IMR-90 (cell line): ENCODE measurements around the gene ERLIN1. TPM values are rescaled to one million over a fixed set of nuclear protein-coding genes. Genes with fewer than 3 reads are reported as not detected.

Experiments used
- ATAC-seq: fragments of 200-7000 bp; cut with Tn5 transposase; 2 replicates; pipeline ENCODE4 v1.9.1; 2020; ENCODE audit warnings: low read depth, mild to moderate bottlenecking, moderate library complexity
- BruUV-seq: library from RNA; stranded (reverse); fragments of 400-500 nt; replicated peaks from 2 replicates; lab custom pipeline; 2021; lab: Mats Ljungman, UMichigan
- CTCF ChIA-PET: fragments of 300-600 bp; formaldehyde crosslinking; extraction: SDS; loops from one replicate; lab custom pipeline; 2021; ENCODE audit warnings: antibody characterized with exemption; lab: Yijun Ruan, JAX
- POLR2A ChIA-PET: fragments of 300-600 bp; sonication (Branson Sonifier 250); formaldehyde crosslinking; loops from one replicate; lab custom pipeline; 2022; ENCODE audit warnings: antibody characterized with exemption; ENCODE audit not compliant: unreplicated experiment; lab: Charles Lee
- DNase-seq: peaks from one replicate; pipeline ENCODE4 v3.0.0; 2013
- H2AFZ ChIP-seq: replicated peaks from 2 replicates; pipeline ENCODE3; 2013; ENCODE audit warnings: low read length, mild to moderate bottlenecking; ENCODE audit not compliant: poor library complexity
- H2AK5ac ChIP-seq: 2 replicates; pipeline ENCODE4 v1.6.1; 2013; ENCODE audit warnings: low read depth, low read length, inconsistent platforms
- H2AK9ac ChIP-seq: replicated peaks from 2 replicates; pipeline ENCODE3; 2013; ENCODE audit warnings: mild to moderate bottlenecking, low read depth, low read length, moderate library complexity; ENCODE audit not compliant: poor library complexity
- H2BK120ac ChIP-seq: 2 replicates; pipeline ENCODE4 v1.6.1; 2013; ENCODE audit warnings: low read depth, low read length, inconsistent platforms
- H2BK15ac ChIP-seq: 3 replicates; pipeline ENCODE4 v1.6.1; 2013; ENCODE audit warnings: low read depth, low read length, inconsistent platforms
- H2BK20ac ChIP-seq: 2 replicates; pipeline ENCODE4 v1.6.1; 2013; ENCODE audit warnings: low read depth, mild to moderate bottlenecking, inconsistent platforms, low read length, moderate library complexity
- H2BK5ac ChIP-seq: 2 replicates; pipeline ENCODE4 v1.6.1; 2013; ENCODE audit warnings: mild to moderate bottlenecking, low read depth, low read length, inconsistent platforms; ENCODE audit not compliant: poor library complexity, severe bottlenecking
- H3K14ac ChIP-seq: replicated peaks from 2 replicates; pipeline ENCODE4 v1.6.1; 2013; ENCODE audit warnings: low read depth, low read length, inconsistent platforms
- H3K18ac ChIP-seq: 2 replicates; pipeline ENCODE4 v1.6.1; 2013; ENCODE audit warnings: low read depth, low read length, control low read depth
- H3K23ac ChIP-seq: 2 replicates; pipeline ENCODE4 v1.6.1; 2013; ENCODE audit warnings: low read depth, low read length, inconsistent platforms
- H3K27ac ChIP-seq: 2 replicates; pipeline ENCODE4 v1.5.1; 2013; ENCODE audit warnings: mild to moderate bottlenecking, control low read depth, low read length; ENCODE audit not compliant: insufficient read depth
- H3K27me3 ChIP-seq: 2 replicates; pipeline ENCODE4 v1.6.1; 2013; ENCODE audit warnings: low read length; ENCODE audit not compliant: control insufficient read depth, insufficient read depth
- H3K36me3 ChIP-seq: 2 replicates; pipeline ENCODE4 v1.6.1; 2013; ENCODE audit warnings: low read length, mixed read lengths; ENCODE audit not compliant: control insufficient read depth, insufficient read depth
- H3K4ac ChIP-seq: 2 replicates; pipeline ENCODE4 v1.6.1; 2013; ENCODE audit warnings: low read depth, low read length, inconsistent platforms
- H3K4me1 ChIP-seq: 2 replicates; pipeline ENCODE4 v1.6.1; 2013; ENCODE audit warnings: low read length, mixed read lengths; ENCODE audit not compliant: control insufficient read depth, insufficient read depth
- H3K4me2 ChIP-seq: 2 replicates; pipeline ENCODE4 v1.6.1; 2013; ENCODE audit warnings: low read depth, mild to moderate bottlenecking, control low read depth, low read length, moderate library complexity
- H3K4me3 ChIP-seq: 2 replicates; pipeline ENCODE4 v1.5.1; 2013; ENCODE audit warnings: low read depth, mild to moderate bottlenecking, control low read depth, low read length, moderate library complexity; ENCODE audit not compliant: insufficient read depth
- H3K56ac ChIP-seq: 2 replicates; pipeline ENCODE4 v1.6.1; 2013; ENCODE audit warnings: low read length, inconsistent platforms; ENCODE audit not compliant: insufficient read depth; ENCODE audit errors: extremely low read depth
- H3K79me1 ChIP-seq, 2 experiments: 2 replicates each; pipeline ENCODE4 v1.6.1; 2013; ENCODE audit warnings: low read length in 2 of 2, inconsistent platforms in 1 of 2, low read depth in 1 of 2
- H3K9ac ChIP-seq: 2 replicates; pipeline ENCODE4 v1.6.1; 2013; ENCODE audit warnings: low read depth, low read length, control low read depth
- H3K9me1 ChIP-seq: 2 replicates; pipeline ENCODE4 v1.6.1; 2013; ENCODE audit warnings: low read length, inconsistent platforms; ENCODE audit not compliant: insufficient read depth
- H3K9me3 ChIP-seq: 2 replicates; pipeline ENCODE4 v1.6.1; 2013; ENCODE audit warnings: low read length; ENCODE audit not compliant: control insufficient read depth, insufficient read depth
- H4K20me1 ChIP-seq: 2 replicates; pipeline ENCODE4 v1.6.1; 2013; ENCODE audit warnings: low read length, inconsistent platforms; ENCODE audit not compliant: insufficient read depth
- H4K5ac ChIP-seq: 2 replicates; pipeline ENCODE4 v1.6.1; 2013; ENCODE audit warnings: mild to moderate bottlenecking, low read depth, low read length, control low read depth
- H4K8ac ChIP-seq, 2 experiments: 2 replicates each; pipeline ENCODE4 v1.6.1; 2013; ENCODE audit warnings: low read depth in 2 of 2, low read length in 2 of 2, control low read depth in 1 of 2, inconsistent platforms in 1 of 2
- H4K91ac ChIP-seq: 2 replicates; pipeline ENCODE4 v1.6.1; 2013; ENCODE audit warnings: low read depth, low read length, inconsistent platforms; ENCODE audit not compliant: insufficient read depth
- BHLHE40 ChIP-seq: fragments of 150-350 bp; IDR thresholded peaks from 2 replicates; pipeline ENCODE4 v1.6.1; 2016; ENCODE audit warnings: mild to moderate bottlenecking, low read depth, low read length
- CEBPB ChIP-seq: IDR thresholded peaks from 2 replicates; pipeline ENCODE4 v1.6.1; 2012; ENCODE audit warnings: low read depth, low read length, improper control_type of control experiment
- CHD1 ChIP-seq: IDR thresholded peaks from 2 replicates; pipeline ENCODE4 v1.6.1; 2012; ENCODE audit warnings: low read depth, low read length, improper control_type of control experiment
- FOS ChIP-seq: fragments of 150-350 bp; IDR thresholded peaks from 2 replicates; pipeline ENCODE4 v1.6.1; 2016; ENCODE audit warnings: low read depth, low read length
- MAFK ChIP-seq: IDR thresholded peaks from 2 replicates; pipeline ENCODE4 v1.6.1; 2012; ENCODE audit warnings: low read depth, low read length, improper control_type of control experiment
- MXI1 ChIP-seq: IDR thresholded peaks from 2 replicates; pipeline ENCODE4 v1.6.1; 2012; ENCODE audit warnings: low read depth, mild to moderate bottlenecking, low read length, moderate library complexity, borderline replicate concordance
- NFE2L2 ChIP-seq: fragments of 150-350 bp; IDR thresholded peaks from 2 replicates; pipeline ENCODE4 v1.6.1; 2016; ENCODE audit warnings: low read depth, mild to moderate bottlenecking, low read length
- POLR2A ChIP-seq: IDR thresholded peaks from 2 replicates; pipeline ENCODE4 v1.6.1; 2012; ENCODE audit warnings: mild to moderate bottlenecking, low read depth, low read length
- RAD21 ChIP-seq: IDR thresholded peaks from 2 replicates; pipeline ENCODE4 v1.6.1; 2012; ENCODE audit warnings: low read length, improper control_type of control experiment
- RFX5 ChIP-seq: IDR thresholded peaks from 2 replicates; pipeline ENCODE4 v1.8.0; 2012; ENCODE audit warnings: low read depth, mild to moderate bottlenecking, low read length, moderate library complexity
- SMC3 ChIP-seq: fragments of 150-350 bp; IDR thresholded peaks from 2 replicates; pipeline ENCODE4 v1.6.1; 2016; ENCODE audit warnings: low read depth, mild to moderate bottlenecking, antibody characterized with exemption, low read length, moderate library complexity
- WGBS, 2 experiments: methylation state at CpG; one replicate each; pipeline versions ENCODE4 v1.1.5 to v1.1.7; 2013; ENCODE audit warnings: missing lambda C conversion rate in 2 of 2; ENCODE audit not compliant: insufficient read length in 1 of 2; ENCODE audit errors: extremely low coverage in 2 of 2; 5-methylcytosine and 5-hydroxymethylcytosine counted together
- dilution Hi-C: fragments of 300-500 bp; cut with HindIII; formaldehyde crosslinking; loops from one replicate; pipeline ENCODE4 v1.14.3; 2018; ENCODE audit warnings: low sequenced_read_pairs; ENCODE audit not compliant: unreplicated experiment
- in situ Hi-C: fragments of 300-500 bp; cut with MboI; formaldehyde crosslinking; loops from 3 replicates; pipeline ENCODE4 v1.14.3; 2019; ENCODE audit warnings: low sequenced_read_pairs, inconsistent platforms, mixed read lengths
- intact Hi-C: fragments of 100-400 bp; cut with micrococcal nuclease; formaldehyde crosslinking; loops from 2 replicates; pipeline ENCODE4 v1.10.0; 2022
- polyA plus RNA-seq, 3 experiments: library from polyadenylated mRNA; depleted of rRNA; stranded (reverse); fragments of >200 nt; gene quantifications; 2 replicates each; pipeline ENCODE4 v1.2.3, GENCODE V29; 2012; ENCODE audit warnings: low replicate concordance in 1 of 3
- total RNA-seq: library from RNA; depleted of rRNA; stranded (reverse); fragments of >200 nt; gene quantifications from 2 replicates; pipeline ENCODE4 v1.2.3, GENCODE V29; 2012
- TF ChIP-seq, protein P1 (sequence below): fragments of 150-350 bp; IDR thresholded peaks from 2 replicates; pipeline ENCODE4 v1.6.1; 2016; ENCODE audit warnings: low read depth, mild to moderate bottlenecking, low read length, moderate library complexity, borderline replicate concordance
- TF ChIP-seq, protein P2 (sequence below): fragments of 150-350 bp; IDR thresholded peaks from 2 replicates; pipeline ENCODE4 v1.6.1; 2017; ENCODE audit warnings: mild to moderate bottlenecking, antibody characterized with exemption, low read length, low read depth

Gene ERLIN1
- total and polyA plus RNA-seq, 2 of the 4 experiments (the other 2 are of a cell fraction): 31.5 to 33.9 TPM

DNA sequence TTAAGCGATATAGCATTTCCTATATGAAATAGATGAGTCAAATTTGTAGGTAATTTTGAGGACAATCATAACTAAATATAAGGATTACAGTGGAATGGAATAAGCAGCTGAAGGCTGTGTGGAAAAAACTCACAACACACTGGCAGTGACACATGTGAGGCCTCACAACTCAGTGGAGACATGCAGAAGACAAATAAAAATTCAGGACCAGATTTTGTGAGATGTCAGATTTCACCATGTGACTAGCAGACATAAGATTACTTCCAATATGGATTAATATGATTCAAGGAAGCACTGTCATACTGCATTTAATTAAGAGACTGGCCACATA is 17.6 kb downstream of the ERLIN1 start:
- H3K56ac ChIP-seq: no peak overlapping the region
- H3K23ac ChIP-seq: no peak overlapping the region
- BruUV-seq: no TSS peak
- H2AK9ac ChIP-seq: no peak overlapping the region
- H3K14ac ChIP-seq: no peak overlapping the region
- ATAC-seq (no peak), DNase-seq (no peak)
- no peak overlapping the region for H2BK15ac ChIP-seq
- H3K18ac ChIP-seq: no peak overlapping the region
- TF ChIP-seq RAD21 (no peak), CEBPB (no peak), POLR2A (no peak), NFE2L2 (no peak), MXI1 (no peak), FOS (no peak), RFX5 (no peak), MAFK (no peak), CHD1 (no peak), BHLHE40 (no peak), SMC3 (no peak)
- TF ChIP-seq, protein P1, sequence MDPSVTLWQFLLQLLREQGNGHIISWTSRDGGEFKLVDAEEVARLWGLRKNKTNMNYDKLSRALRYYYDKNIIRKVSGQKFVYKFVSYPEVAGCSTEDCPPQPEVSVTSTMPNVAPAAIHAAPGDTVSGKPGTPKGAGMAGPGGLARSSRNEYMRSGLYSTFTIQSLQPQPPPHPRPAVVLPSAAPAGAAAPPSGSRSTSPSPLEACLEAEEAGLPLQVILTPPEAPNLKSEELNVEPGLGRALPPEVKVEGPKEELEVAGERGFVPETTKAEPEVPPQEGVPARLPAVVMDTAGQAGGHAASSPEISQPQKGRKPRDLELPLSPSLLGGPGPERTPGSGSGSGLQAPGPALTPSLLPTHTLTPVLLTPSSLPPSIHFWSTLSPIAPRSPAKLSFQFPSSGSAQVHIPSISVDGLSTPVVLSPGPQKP: no peak
- TF ChIP-seq, protein P2, sequence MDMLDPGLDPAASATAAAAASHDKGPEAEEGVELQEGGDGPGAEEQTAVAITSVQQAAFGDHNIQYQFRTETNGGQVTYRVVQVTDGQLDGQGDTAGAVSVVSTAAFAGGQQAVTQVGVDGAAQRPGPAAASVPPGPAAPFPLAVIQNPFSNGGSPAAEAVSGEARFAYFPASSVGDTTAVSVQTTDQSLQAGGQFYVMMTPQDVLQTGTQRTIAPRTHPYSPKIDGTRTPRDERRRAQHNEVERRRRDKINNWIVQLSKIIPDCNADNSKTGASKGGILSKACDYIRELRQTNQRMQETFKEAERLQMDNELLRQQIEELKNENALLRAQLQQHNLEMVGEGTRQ: no peak
- no peak overlapping the region for H4K91ac ChIP-seq
- H3K9ac ChIP-seq: no peak overlapping the region
- in situ Hi-C loops: no loop called here
- no peak overlapping the region for H2AK5ac ChIP-seq
- no CpG with 5 or more reads among the region's 1 CpG for WGBS, 2 experiments
- dilution Hi-C loops: no loop called here
- ChIA-PET CTCF (interaction anchor here (1.6 kb wide), 1 partner anchor 123 kb away, joined by 3 read pairs; no protein-coding TSS in a partner anchor), POLR2A (no interaction called here)
- H2BK5ac ChIP-seq: no peak overlapping the region
- no peak overlapping the region for H3K4me3 ChIP-seq
- no peaks in the 10 kb centered on the region for H3K9me3 ChIP-seq
- H3K4me1 ChIP-seq: no peaks in the 10 kb centered on the region
- H3K36me3 ChIP-seq: peaks cover 10% of the 10 kb centered on the region
- no peak overlapping the region for H4K8ac ChIP-seq
- no peak overlapping the region for H4K5ac ChIP-seq
- no peak overlapping the region for H3K27ac ChIP-seq
- no peak overlapping the region for H2BK120ac ChIP-seq
- H3K79me1 ChIP-seq: peaks cover 4 to 7% of the 10 kb centered on the region in 2 experiments; a peak in 3 of 4 replicates
- H2BK20ac ChIP-seq: no peak overlapping the region
- peaks cover 2% of the 10 kb centered on the region; the same call in 1 of the 2 replicates for H4K20me1 ChIP-seq
- H3K9me1 ChIP-seq: no peaks in the 10 kb centered on the region
- H3K4ac ChIP-seq: no peak overlapping the region
- intact Hi-C loops: no loop called here
- H2AFZ ChIP-seq: no peak overlapping the region
- H3K4me2 ChIP-seq: no peak overlapping the region
- H3K27me3 ChIP-seq: no peaks in the 10 kb centered on the region
